SK-N-MC (cell line): Measurements from ENCODE around the gene SNX18.

Source experiments
- DNase-seq: peaks from one replicate; pipeline ENCODE4 v3.0.0-alpha.2; 2011; ENCODE audit warnings: low read depth, low spot score
- H3K27ac ChIP-seq: fragments of 200-600 bp; sonication (generic); 2 replicates; pipeline ENCODE4 v1.5.1; 2016; ENCODE audit warnings: mixed run types
- H3K36me3 ChIP-seq: fragments of 200-600 bp; sonication (generic); 2 replicates; pipeline ENCODE4 v1.6.1; 2017; ENCODE audit warnings: antibody characterized with exemption, low read length, mixed read lengths; ENCODE audit not compliant: insufficient read depth
- H3K4me3 ChIP-seq: fragments of 200-600 bp; sonication (generic); 2 replicates; pipeline ENCODE4 v1.5.1; 2016
- H3K9ac ChIP-seq: fragments of 200-600 bp; sonication (generic); 2 replicates; pipeline ENCODE4 v1.8.0; 2017; ENCODE audit warnings: mixed run types, mixed read lengths; ENCODE audit not compliant: insufficient read length
- H3K9me3 ChIP-seq: fragments of 200-600 bp; sonication (generic); 2 replicates; pipeline ENCODE4 v1.6.1; 2017; ENCODE audit warnings: low read depth, mild to moderate bottlenecking, antibody characterized with exemption, low read length, moderate library complexity, mixed read lengths
- EZH2 ChIP-seq: fragments of 200-600 bp; sonication (generic); IDR thresholded peaks from one replicate; pipeline ENCODE4 v1.6.1; 2017; ENCODE audit warnings: antibody characterized with exemption
- FOXP2 ChIP-seq: optimal IDR thresholded peaks from 2 replicates; pipeline ENCODE3; 2011; ENCODE audit warnings: mild to moderate bottlenecking, moderate library complexity; ENCODE audit not compliant: insufficient read depth; ENCODE audit errors: extremely low read length, control extremely low read depth
- POLR2AphosphoS5 ChIP-seq: IDR thresholded peaks from 2 replicates; pipeline ENCODE4 v1.6.1; 2012; ENCODE audit warnings: mild to moderate bottlenecking, low read depth, low read length, borderline replicate concordance

Gene SNX18

GRCh38 chr5:54540286-54540685, 22.7 kb downstream of the SNX18 start:
- peak overlapping the region; percentile 46; the same call in 1 of the 2 replicates for H3K27ac ChIP-seq
- H3K9ac ChIP-seq: no peak overlapping the region
- H3K4me3 ChIP-seq: no peak overlapping the region
- H3K9me3 ChIP-seq: no peaks in the 10 kb centered on the region
- DNase-seq: no peak
- no peak for TF ChIP-seq FOXP2
- TF ChIP-seq EZH2: no peak
- no peak for TF ChIP-seq POLR2AphosphoS5
- H3K36me3 ChIP-seq: peaks cover 86% of the 10 kb centered on the region

- no peak overlapping the region for H3K4me3 ChIP-seq
- no peak for DNase-seq
- peaks cover 91% of the 10 kb centered on the region for H3K36me3 ChIP-seq
- H3K9me3 ChIP-seq: no peaks in the 10 kb centered on the region
- TF ChIP-seq FOXP2 (no peak), EZH2 (no peak), POLR2AphosphoS5 (no peak)
- no peak overlapping the region for H3K9ac ChIP-seq
- peak overlapping the region; percentile 29; the same call in 1 of the 2 replicates for H3K27ac ChIP-seq
These were observed 24.5 kb downstream of the SNX18 start for GRCh38 chr5:54541823-54542783.

GRCh38 chr5:54544044-54544443, 26.5 kb downstream of the SNX18 start:
- TF ChIP-seq POLR2AphosphoS5 (no peak), EZH2 (no peak), FOXP2 (no peak)
- H3K4me3 ChIP-seq: no peak overlapping the region
- peaks cover 94% of the 10 kb centered on the region for H3K36me3 ChIP-seq

GRCh38 chr5:54545796-54546195, 28.2 kb downstream of the SNX18 start:
- DNase-seq: no peak
- TF ChIP-seq POLR2AphosphoS5 (no peak), FOXP2 (no peak), EZH2 (no peak)
- Histone ChIP-seq H3K27ac (0 out of 2 replicates have a peak overlapping the region, but pooled peaks have one; percentile 16), H3K36me3 (peaks cover 94% of the 10 kb centered on the region), H3K4me3 (no peak overlapping the region), H3K9me3 (no peaks in the 10 kb centered on the region), H3K9ac (no peak overlapping the region)

More at GRCh38 chr5:54544044-54544443, 26.5 kb downstream of the SNX18 start:
- DNase-seq: no peak
- H3K9ac ChIP-seq: no peak overlapping the region
- no peak overlapping the region for H3K27ac ChIP-seq
- no peaks in the 10 kb centered on the region for H3K9me3 ChIP-seq

- Histone ChIP-seq H3K36me3 (peaks cover 99% of the 10 kb centered on the region), H3K27ac (no peak overlapping the region), H3K4me3 (no peak overlapping the region), H3K9me3 (no peaks in the 10 kb centered on the region), H3K9ac (no peak overlapping the region)
- no peak for DNase-seq
- TF ChIP-seq FOXP2 (no peak), POLR2AphosphoS5 (peak; percentile 7; the same call in 1 of the 2 replicates)
These were observed 30.2 kb downstream of the SNX18 start for GRCh38 chr5:54547711-54548250.

- Histone ChIP-seq H3K4me3 (no peak overlapping the region), H3K9me3 (no peaks in the 10 kb centered on the region), H3K36me3 (peaks cover 91% of the 10 kb centered on the region), H3K9ac (no peak overlapping the region), H3K27ac (no peak overlapping the region)
- no peak for TF ChIP-seq EZH2
- TF ChIP-seq POLR2AphosphoS5: no peak
- TF ChIP-seq FOXP2: no peak
- DNase-seq: no peak
These were observed 31.0 kb downstream of the SNX18 start for GRCh38 chr5:54548565-54548964.

- no peak for DNase-seq
- Histone ChIP-seq H3K9ac (no peak overlapping the region), H3K27ac (peak overlapping the region; percentile 54), H3K9me3 (no peaks in the 10 kb centered on the region), H3K4me3 (no peak overlapping the region), H3K36me3 (peaks cover 65% of the 10 kb centered on the region)
- TF ChIP-seq EZH2: no peak
- TF ChIP-seq POLR2AphosphoS5: no peak
- TF ChIP-seq FOXP2: no peak
These were observed 33.7 kb downstream of the SNX18 start for GRCh38 chr5:54551292-54551691.

GRCh38 chr5:54551926-54552325, 34.4 kb downstream of the SNX18 start:
- DNase-seq: no peak
- TF ChIP-seq FOXP2 (no peak), POLR2AphosphoS5 (no peak), EZH2 (no peak)
- peaks cover 58% of the 10 kb centered on the region for H3K36me3 ChIP-seq
- no peak overlapping the region for H3K4me3 ChIP-seq
- H3K27ac ChIP-seq: no peak overlapping the region; the same call in 1 of the 2 replicates
- no peak overlapping the region for H3K9ac ChIP-seq
- H3K9me3 ChIP-seq: no peaks in the 10 kb centered on the region

- no peak overlapping the region for H3K9ac ChIP-seq
- no peak for DNase-seq
- TF ChIP-seq POLR2AphosphoS5 (no peak), EZH2 (no peak), FOXP2 (no peak)
- no peak overlapping the region for H3K4me3 ChIP-seq
- peaks cover 53% of the 10 kb centered on the region for H3K36me3 ChIP-seq
- H3K27ac ChIP-seq: no peak overlapping the region
- H3K9me3 ChIP-seq: no peaks in the 10 kb centered on the region
These were observed 34.9 kb downstream of the SNX18 start for GRCh38 chr5:54552446-54552845.
